NCI-H2227 (cell line): ENCODE data around the gene ZC3HAV1L.
A peak's percentile ranks its signal among the peaks of the same experiment; 100 is the strongest.
"Not testable (repeated sequence)": the region's sequence is repeated elsewhere in the genome, so short reads cannot be mapped to it uniquely, and the experiment has no call there.

ENCODE experiments used
- DNase-seq: peaks from one replicate; lab custom pipeline; 2025; ENCODE audit not compliant: unreplicated experiment; lab: John Stamatoyannopoulos, UW

ZC3HAV1L gene

DNA sequence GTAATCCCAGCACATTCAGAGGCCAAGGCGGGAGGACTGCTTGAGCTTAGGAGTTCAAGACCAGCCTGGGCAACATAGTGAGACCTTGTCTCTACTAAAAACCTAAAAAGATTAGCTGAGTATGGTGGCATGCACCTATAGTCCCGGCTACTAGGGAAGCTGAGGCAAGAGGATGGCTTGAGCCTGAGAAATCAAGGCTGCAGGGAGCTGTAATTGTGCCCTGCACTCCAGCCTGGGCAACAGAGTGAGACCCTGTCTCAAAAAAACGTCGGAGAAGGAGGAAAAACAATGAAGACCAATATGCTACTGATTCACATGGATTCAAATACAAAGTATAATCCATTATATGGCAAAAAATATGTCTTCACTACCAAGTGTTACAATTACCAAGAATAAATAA is 13.6 kb downstream of the ZC3HAV1L start:
- no peak for DNase-seq

DNA sequence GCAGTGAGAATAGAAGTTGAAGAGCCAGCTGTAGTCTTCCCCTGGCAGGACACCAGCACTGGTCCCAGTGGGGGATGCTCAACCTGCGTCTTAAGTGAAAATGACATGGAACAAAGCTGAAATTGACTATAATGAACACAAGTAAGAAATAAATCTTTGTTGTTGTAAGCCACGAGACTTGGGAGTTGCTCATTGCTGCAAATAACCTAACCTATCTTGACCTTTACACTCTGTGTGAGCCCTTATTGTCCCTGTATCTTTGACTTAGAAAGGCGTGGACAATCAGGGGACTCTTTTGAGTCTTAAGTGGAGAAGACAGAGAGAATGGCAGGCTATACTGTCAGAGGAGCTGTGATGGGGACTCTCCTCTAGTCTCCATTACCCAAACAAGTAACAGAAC is 16.9 kb downstream of the ZC3HAV1L start:
- DNase-seq, result no peak

GRCh38 chr7:139016931-139017511 is 18.8 kb downstream of the ZC3HAV1L start:
- peak; percentile 80 for DNase-seq

GRCh38 chr7:139011373-139011772 is 24.5 kb downstream of the ZC3HAV1L start:
- DNase-seq, result no peak

DNA sequence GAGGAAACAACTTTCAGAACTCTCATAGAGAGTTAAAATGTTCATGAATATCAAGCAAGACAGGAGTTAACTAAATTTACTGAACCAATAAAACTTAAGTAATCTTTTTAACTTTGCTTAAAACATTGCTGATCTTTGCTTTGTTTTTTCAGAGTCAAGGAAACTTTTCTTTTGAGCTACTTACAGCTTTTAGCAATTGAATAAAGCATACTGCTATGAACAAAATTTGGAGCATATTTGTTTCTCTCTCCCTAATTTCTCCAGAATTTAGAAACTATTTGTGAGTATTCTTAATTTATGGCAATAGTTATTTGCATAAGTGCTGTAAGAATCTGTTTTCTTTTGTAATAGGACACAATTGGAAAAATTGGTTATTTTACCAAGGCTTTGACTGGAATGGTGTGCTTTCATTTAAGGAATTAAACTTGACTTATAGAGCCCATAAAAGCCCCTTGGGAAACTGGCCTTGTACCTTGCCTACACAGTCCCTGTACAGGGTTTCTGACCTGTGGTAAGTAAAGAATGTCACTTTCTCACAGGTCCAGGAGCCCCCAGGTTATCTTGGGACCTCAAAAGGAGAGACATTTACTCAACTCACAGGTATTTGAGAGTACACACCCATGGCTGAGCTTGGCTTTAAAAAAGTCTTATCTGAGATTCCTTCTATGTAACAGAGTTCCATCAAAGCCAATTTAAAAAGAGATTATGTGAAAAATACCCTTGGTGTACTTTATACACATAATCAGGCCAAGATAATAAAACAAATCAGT is 31.3 kb downstream of the ZC3HAV1L start:
- DNase-seq, result no peak

- no peak for DNase-seq
Measured at GRCh38 chr7:138999414-138999813, 36.4 kb downstream of the ZC3HAV1L start.

GRCh38 chr7:138992052-138992531 is 43.8 kb downstream of the ZC3HAV1L start:
- DNase-seq, result no peak

GRCh38 chr7:138987686-138988085 is 48.2 kb downstream of the ZC3HAV1L start:
- no peak for DNase-seq

GRCh38 chr7:138982204-138982623 is 53.6 kb downstream of the ZC3HAV1L start:
- no peak for DNase-seq

DNA sequence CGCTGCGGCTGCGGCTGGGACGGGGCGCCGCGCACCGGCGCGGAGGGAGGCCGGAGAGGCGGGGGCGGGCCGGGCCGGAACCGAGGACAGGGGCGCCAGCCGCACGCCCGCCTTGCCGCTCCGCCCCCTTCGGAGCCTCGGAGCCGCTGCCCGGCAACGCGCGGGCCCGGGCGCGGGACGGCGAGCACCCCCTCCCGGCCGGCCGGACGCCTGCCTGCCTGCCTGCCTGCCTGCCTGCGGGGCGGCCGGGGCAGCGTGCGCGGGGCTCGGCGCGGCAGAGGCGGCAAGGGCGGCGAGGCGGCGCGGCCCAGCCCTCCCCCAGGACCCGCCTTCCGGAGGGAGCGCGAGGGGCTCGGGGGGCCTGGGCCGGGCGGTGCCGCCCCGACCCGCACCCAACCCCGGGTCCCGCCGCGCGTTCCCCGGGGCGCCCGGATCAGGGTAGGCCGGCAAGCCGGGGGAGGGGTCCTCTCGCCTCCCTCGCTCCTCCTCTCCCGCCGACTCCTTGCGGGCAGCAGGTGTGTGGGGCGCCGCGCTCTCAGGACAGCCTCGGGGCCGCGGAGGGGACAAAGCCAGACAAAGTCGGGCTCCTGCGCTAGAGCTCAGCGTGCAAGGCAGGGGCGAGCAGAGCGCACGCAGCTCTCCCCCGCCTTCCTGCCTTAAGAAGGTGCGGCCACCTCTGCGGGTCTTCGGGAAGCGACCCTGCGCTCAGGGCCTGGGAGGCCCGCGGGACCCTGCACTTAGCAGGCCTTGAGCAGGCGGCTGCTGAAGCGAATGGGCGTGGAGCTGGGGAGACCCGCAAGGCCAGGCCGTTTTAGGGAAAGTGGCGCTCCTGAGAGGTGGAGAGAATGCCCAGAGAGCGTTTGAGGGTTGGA is 54.3 kb downstream of the ZC3HAV1L start, which contains the start of gene KIAA1549:
TSS of gene KIAA1549 (minus strand) at position 58 of the 872 bp plus-strand sequence. CDS start 120 bp downstream, outside the sequence.
- peak; percentile 88 for DNase-seq

DNA sequence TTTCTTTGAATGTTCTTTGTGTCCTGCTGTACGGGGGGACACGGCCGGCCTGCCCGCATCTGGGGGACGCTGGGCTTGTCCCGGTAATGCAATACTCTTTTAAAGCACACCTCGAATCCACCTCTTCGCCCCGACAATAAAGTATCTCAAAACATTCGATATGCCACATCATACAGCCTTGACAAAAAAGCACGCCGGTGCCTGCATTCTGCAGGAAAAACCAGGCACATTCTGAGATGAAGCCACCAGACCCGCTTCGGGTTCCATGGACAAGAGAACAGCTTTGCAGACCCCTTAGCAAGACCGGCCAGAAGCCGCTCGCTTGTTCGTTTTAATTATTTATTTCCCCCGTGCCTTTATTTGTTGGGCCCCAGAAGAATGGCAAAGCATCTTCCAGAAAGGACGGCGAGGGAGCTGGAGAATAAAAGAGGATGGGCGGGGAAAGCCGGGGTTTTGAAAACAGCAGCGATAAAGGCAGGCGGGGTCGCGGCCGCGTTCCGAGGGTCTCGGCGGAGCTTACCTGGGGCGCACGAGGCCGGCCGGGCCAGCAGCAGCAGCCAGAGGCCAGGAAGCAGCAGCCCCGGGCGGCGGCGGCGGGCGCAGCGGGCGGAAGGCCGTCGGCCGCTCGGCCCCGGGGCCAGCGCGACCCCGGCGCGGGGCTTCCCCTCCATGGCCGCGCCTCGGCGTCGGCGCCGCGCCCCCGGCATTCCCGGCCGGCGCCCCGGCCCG is 55.1 kb downstream of the ZC3HAV1L start:
- DNase-seq, result peak; percentile 66

- peak; percentile 18 for DNase-seq
Measured at GRCh38 chr7:138979988-138980562, 55.8 kb downstream of the ZC3HAV1L start.

- peak; percentile 18 for DNase-seq
Measured at GRCh38 chr7:138979226-138979979, 56.4 kb downstream of the ZC3HAV1L start.

DNA sequence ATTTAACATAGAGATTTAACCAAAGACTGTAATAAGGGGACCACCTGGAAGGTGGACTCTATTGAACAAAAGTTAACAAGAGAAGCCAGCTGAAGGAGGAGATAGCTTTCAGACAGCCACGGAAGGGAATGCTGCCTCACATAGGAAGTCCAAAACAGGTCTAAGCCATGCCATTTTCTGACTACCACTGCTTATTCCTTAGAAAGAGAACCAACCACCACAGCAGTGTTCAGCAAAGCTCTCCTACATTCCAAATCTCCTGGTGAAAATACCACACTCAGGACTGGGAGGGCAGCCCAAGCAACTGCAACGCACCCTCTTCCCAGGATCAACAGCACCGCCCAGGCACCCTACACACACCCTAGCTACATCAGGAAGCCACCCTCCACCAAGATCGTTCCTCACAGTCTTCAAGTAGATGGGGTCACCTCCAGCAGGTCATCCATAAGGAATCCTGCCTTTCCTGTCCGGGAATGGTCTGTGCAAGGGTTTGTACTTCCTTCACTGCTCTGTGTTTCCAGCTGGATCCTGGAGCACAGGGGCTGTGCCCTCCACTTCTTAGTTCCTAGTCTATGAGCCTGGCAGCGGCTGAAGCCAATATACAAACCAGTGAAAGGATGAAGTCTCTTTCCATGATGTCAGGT is 57.2 kb downstream of the ZC3HAV1L start:
- no peak for DNase-seq

DNA sequence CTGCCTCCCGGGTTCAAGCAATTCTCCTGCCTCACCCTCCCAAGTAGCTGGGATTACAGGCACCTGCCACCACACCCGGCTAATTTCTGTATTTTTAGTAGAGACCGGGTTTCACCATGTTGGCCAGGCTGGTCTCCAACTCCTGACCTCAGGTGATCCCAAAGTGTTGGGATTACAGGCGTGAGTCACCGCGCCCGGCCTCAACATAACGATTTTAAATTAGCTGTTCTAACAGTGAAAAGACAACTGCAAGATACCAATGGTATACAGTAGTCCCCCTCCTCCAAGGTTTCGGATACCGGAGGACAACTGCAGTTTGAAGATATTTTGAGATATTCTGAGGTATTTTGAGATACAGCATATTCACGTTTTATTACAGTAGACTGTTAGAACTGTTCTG is 59.7 kb downstream of the ZC3HAV1L start:
- DNase-seq, result not testable (repeated sequence)
